Measurements from ENCODE around the gene ASPHD2. TPM values are rescaled to one million over a fixed set of nuclear protein-coding genes. Genes with fewer than 3 reads are reported as not detected.

Gene ASPHD2
- total RNA-seq, 1 donor from 2014 or later, result 0.32 TPM

- no peak for DNase-seq (ENCODE audit: low spot score)
- intact Hi-C loops (cut with DNase I), result no loop called here
These were observed 15.0 kb downstream of the ASPHD2 start for GRCh38 chr22:26443901-26444690.

GRCh38 chr22:26444777-26445176, 15.7 kb downstream of the ASPHD2 start:
- DNase-seq (ENCODE audit: low spot score), result no peak
- intact Hi-C loops (cut with DNase I), result no loop called here

- no peak for DNase-seq (ENCODE audit: low spot score)
- intact Hi-C loops (cut with DNase I), result no loop called here
These were observed 16.7 kb downstream of the ASPHD2 start for GRCh38 chr22:26445577-26446275.

- DNase-seq (ENCODE audit: low spot score), result no peak
- intact Hi-C loops (cut with DNase I), result no loop called here
These were observed 17.9 kb downstream of the ASPHD2 start for GRCh38 chr22:26446808-26447515.

GRCh38 chr22:26447584-26448329, 18.7 kb downstream of the ASPHD2 start:
- no peak for DNase-seq (ENCODE audit: low spot score)
- intact Hi-C loops (cut with DNase I), result no loop called here

- no peak for DNase-seq (ENCODE audit: low spot score)
- intact Hi-C loops (cut with DNase I), result no loop called here
These were observed 19.3 kb downstream of the ASPHD2 start for GRCh38 chr22:26448334-26448733.

- intact Hi-C loops (cut with DNase I), result no loop called here
- no peak for DNase-seq (ENCODE audit: low spot score)
These were observed 19.9 kb downstream of the ASPHD2 start for GRCh38 chr22:26448941-26449340.

GRCh38 chr22:26450453-26451185, 21.6 kb downstream of the ASPHD2 start:
- intact Hi-C loops (cut with DNase I), result no loop called here

GRCh38 chr22:26452236-26453016, 23.4 kb downstream of the ASPHD2 start:
- intact Hi-C loops (cut with DNase I), result loop anchor here (2.0 kb wide), 1 partner anchor 60 kb away; no protein-coding TSS in a partner anchor
- no peak for DNase-seq (ENCODE audit: low spot score)

More at GRCh38 chr22:26450453-26451185, 21.6 kb downstream of the ASPHD2 start:
- DNase-seq (ENCODE audit: low spot score), result no peak

GRCh38 chr22:26453216-26453615, 24.2 kb downstream of the ASPHD2 start:
- no peak for DNase-seq (ENCODE audit: low spot score)
- intact Hi-C loops (cut with DNase I), result loop anchor here (2.0 kb wide), 1 partner anchor 60 kb away; no protein-coding TSS in a partner anchor

- DNase-seq (ENCODE audit: low spot score), result no peak
- intact Hi-C loops (cut with DNase I), result loop anchor here (2.0 kb wide), 1 partner anchor 61 kb away; no protein-coding TSS in a partner anchor
These were observed 24.9 kb downstream of the ASPHD2 start for GRCh38 chr22:26453812-26454500.

GRCh38 chr22:26457661-26458272, 28.7 kb downstream of the ASPHD2 start:
- intact Hi-C loops (cut with DNase I), result no loop called here

GRCh38 chr22:26460202-26460601, 31.1 kb downstream of the ASPHD2 start:
- DNase-seq (ENCODE audit: low spot score), result no peak
- intact Hi-C loops (cut with DNase I), result loop anchor here (5.0 kb wide), 1 partner anchor 93 kb away; no protein-coding TSS in a partner anchor

More at GRCh38 chr22:26457661-26458272, 28.7 kb downstream of the ASPHD2 start:
- DNase-seq (ENCODE audit: low spot score), result no peak

GRCh38 chr22:26461188-26461810, 32.2 kb downstream of the ASPHD2 start:
- DNase-seq (ENCODE audit: low spot score), result no peak
- intact Hi-C loops (cut with DNase I), result loop anchor here (5.0 kb wide), 1 partner anchor 94 kb away; no protein-coding TSS in a partner anchor

- DNase-seq (ENCODE audit: low spot score), result no peak
- intact Hi-C loops (cut with DNase I), result loop anchor here (5.0 kb wide), 1 partner anchor 95 kb away; no protein-coding TSS in a partner anchor
These were observed 33.0 kb downstream of the ASPHD2 start for GRCh38 chr22:26462051-26462450.

- no peak for DNase-seq (ENCODE audit: low spot score)
- intact Hi-C loops (cut with DNase I), result loop anchor here (5.0 kb wide), 1 partner anchor 95 kb away; no protein-coding TSS in a partner anchor
These were observed 33.6 kb downstream of the ASPHD2 start for GRCh38 chr22:26462641-26463040.

Measured in cardiac septum (tissue), 1 donor.